GM19351 (cell line): ENCODE data around the gene CISD2.
A peak's percentile ranks its signal among the peaks of the same experiment; 100 is the strongest.
"Not testable (repeated sequence)": the region's sequence is repeated elsewhere in the genome, so short reads cannot be mapped to it uniquely, and the experiment has no call there.

ENCODE experiments used
- ATAC-seq: cut with Tn5 transposase; IDR thresholded peaks from one replicate; pipeline ENCODE4 v1.9.1; 2021; ENCODE audit warnings: mild to moderate bottlenecking, moderate library complexity; ENCODE audit not compliant: unreplicated experiment

Gene CISD2

GRCh38 chr4:102849579-102850104 is 19.1 kb upstream of the CISD2 start:
- ATAC-seq = no peak

- no peak for ATAC-seq
Observed at GRCh38 chr4:102850370-102850769, 18.4 kb upstream of the CISD2 start.

- no peak for ATAC-seq
Observed at GRCh38 chr4:102858828-102859464, 9.8 kb upstream of the CISD2 start.

- no peak for ATAC-seq
Observed at GRCh38 chr4:102860611-102861324, 8.0 kb upstream of the CISD2 start.

- ATAC-seq = no peak
Observed at GRCh38 chr4:102862016-102862415, 6.8 kb upstream of the CISD2 start.

GRCh38 chr4:102862747-102863146 is 6.0 kb upstream of the CISD2 start:
- no peak for ATAC-seq

- not testable (repeated sequence) for ATAC-seq
Observed at GRCh38 chr4:102865327-102865726, 3.5 kb upstream of the CISD2 start.

- peak; percentile 10 for ATAC-seq
Observed at GRCh38 chr4:102867278-102868152, 1.3 kb upstream of the CISD2 start.

GRCh38 chr4:102868153-102868780 is 525 bp upstream of the CISD2 start:
- no peak for ATAC-seq

- ATAC-seq = peak; percentile 35
Observed at GRCh38 chr4:102869569-102870197, 891 bp downstream of the CISD2 start.

GRCh38 chr4:102871772-102872171 is 3.0 kb downstream of the CISD2 start:
- no peak for ATAC-seq

GRCh38 chr4:102877477-102878106 is 8.8 kb downstream of the CISD2 start:
- not testable (repeated sequence) for ATAC-seq

GRCh38 chr4:102878349-102878748 is 9.6 kb downstream of the CISD2 start:
- ATAC-seq = not testable (repeated sequence)

GRCh38 chr4:102878901-102879300 is 10.1 kb downstream of the CISD2 start:
- ATAC-seq = no peak

- ATAC-seq = no peak
Observed at GRCh38 chr4:102881343-102881742, 12.6 kb downstream of the CISD2 start.

GRCh38 chr4:102883278-102883677 is 14.5 kb downstream of the CISD2 start:
- ATAC-seq = no peak

- not testable (repeated sequence) for ATAC-seq
Observed at GRCh38 chr4:102888570-102888969, 19.8 kb downstream of the CISD2 start.

GRCh38 chr4:102889866-102890265 is 21.1 kb downstream of the CISD2 start:
- ATAC-seq = not testable (repeated sequence)

- ATAC-seq = not testable (repeated sequence)
Observed at GRCh38 chr4:102896547-102896946, 27.8 kb downstream of the CISD2 start.

GRCh38 chr4:102897610-102898009 is 28.8 kb downstream of the CISD2 start:
- ATAC-seq = not testable (repeated sequence)
